C4-2B (cell line): Measurements from ENCODE around the gene POU6F2.

Experiments
- ZFX ChIP-seq: fragments of 450-650 bp; IDR thresholded peaks from 2 replicates; pipeline ENCODE4 v1.6.1; 2017
- TF ChIP-seq, protein P1 (sequence below): fragments of 450-650 bp; conservative IDR thresholded peaks from 2 replicates; pipeline ENCODE4 v1.5.1; 2017; ENCODE audit warnings: mild to moderate bottlenecking

DNA sequence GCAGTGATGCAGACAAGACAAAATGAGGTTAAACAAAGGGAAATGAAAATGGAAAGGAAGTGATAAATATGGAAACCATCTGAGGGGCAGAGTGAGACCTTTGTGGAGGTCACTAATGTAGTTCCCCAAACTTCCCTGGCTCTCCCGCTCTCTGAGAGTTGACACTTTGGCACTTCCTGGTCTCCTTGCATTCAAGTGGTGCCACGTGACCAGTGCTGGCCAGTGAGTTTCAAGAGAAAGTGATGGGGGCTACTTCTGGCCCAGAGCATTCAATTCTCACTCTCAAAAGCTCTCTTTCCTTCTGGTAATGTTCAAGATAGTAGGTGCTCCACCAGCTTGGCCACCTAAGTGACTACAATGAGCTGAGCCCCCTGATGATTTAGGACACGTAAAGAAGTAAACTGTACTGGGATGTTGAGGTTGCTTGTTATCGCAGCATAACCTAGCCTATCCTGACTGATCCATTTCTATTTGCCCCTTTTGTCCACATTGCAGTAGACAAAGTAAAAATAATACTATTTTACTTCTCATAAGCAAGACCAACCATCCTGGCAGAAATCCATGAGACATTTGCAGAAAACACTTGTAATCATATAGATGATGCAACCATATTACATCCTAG is 346.5 kb downstream of the POU6F2 start:
- TF ChIP-seq, protein P1, sequence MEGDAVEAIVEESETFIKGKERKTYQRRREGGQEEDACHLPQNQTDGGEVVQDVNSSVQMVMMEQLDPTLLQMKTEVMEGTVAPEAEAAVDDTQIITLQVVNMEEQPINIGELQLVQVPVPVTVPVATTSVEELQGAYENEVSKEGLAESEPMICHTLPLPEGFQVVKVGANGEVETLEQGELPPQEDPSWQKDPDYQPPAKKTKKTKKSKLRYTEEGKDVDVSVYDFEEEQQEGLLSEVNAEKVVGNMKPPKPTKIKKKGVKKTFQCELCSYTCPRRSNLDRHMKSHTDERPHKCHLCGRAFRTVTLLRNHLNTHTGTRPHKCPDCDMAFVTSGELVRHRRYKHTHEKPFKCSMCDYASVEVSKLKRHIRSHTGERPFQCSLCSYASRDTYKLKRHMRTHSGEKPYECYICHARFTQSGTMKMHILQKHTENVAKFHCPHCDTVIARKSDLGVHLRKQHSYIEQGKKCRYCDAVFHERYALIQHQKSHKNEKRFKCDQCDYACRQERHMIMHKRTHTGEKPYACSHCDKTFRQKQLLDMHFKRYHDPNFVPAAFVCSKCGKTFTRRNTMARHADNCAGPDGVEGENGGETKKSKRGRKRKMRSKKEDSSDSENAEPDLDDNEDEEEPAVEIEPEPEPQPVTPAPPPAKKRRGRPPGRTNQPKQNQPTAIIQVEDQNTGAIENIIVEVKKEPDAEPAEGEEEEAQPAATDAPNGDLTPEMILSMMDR: no peak
- TF ChIP-seq ZFX: no peak
